ENCODE measurements around the gene FRS2. TPM values are rescaled to one million over a fixed set of nuclear protein-coding genes. Genes with fewer than 3 reads are reported as not detected.

FRS2 gene
- total and polyA plus RNA-seq, 2 donors (not counting 1 experiment from before 2014, with no cell fraction given) = 11.3 to 33.7 TPM

DNA sequence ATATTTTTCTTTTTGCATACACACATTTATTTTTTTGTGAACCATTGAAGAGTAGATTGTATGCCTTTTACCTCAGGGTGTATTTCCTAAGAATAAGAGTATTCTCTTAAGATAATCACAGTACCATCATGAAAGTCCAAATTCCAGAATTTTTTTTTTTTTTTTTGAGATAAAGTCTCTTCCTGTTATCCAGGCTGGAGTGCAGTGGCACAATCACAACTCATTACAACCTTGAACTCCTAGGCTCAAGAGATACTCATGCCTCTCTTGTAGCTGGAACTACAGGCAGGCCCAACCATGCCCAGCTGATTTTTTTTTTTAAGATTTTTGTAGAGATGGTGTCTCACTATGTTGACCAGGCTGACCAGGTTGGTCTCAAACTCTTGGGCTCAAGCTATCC is 10.9 kb downstream of the FRS2 start:
- intact Hi-C loops (cut with micrococcal nuclease) = no loop called here

GRCh38 chr12:69483700-69484099 is 13.5 kb downstream of the FRS2 start:
- DNase-seq = no peak
- H3K9ac ChIP-seq (ENCODE audit: low read length) = no peak overlapping the region
- H3K4me3 Mint-ChIP-seq = no peak overlapping the region

More for the DNA sequence above, 10.9 kb downstream of the FRS2 start:
- Mint-ChIP-seq H3K27ac (no peak overlapping the region), H3K4me3 (no peak overlapping the region), H3K27me3 (no peaks in the 10 kb centered on the region), H3K9me3 (ENCODE audit: insufficient read depth) (no peaks in the 10 kb centered on the region), H3K4me1 (peaks cover 42% of the 10 kb centered on the region)
- Histone ChIP-seq H3K27me3 (replicated peaks in 1 of 4; ENCODE audit: control extremely low read depth in 1 of 4, control insufficient read depth in 3 of 4, insufficient read depth in 4 of 4, low read length in 3 of 4) (no peaks in the 10 kb centered on the region), H3K36me3 (replicated peaks in 1 of 2; ENCODE audit: control extremely low read depth in 1 of 2, control insufficient read depth in 1 of 2, extremely low read depth in 1 of 2, insufficient read depth in 2 of 2, low read length in 1 of 2) (no peaks in the 10 kb centered on the region), H2AFZ (ENCODE audit: insufficient read depth, low read depth, low read length, poor library complexity, severe bottlenecking) (no peak overlapping the region), H4K20me1 (ENCODE audit: control insufficient read depth, insufficient read depth, low read length, poor library complexity, severe bottlenecking) (peaks cover 52% of the 10 kb centered on the region), H3K4me2 (replicated peaks; ENCODE audit: low read depth, low read length, poor library complexity, severe bottlenecking) (no peak overlapping the region), H3K4me3 (ENCODE audit: control extremely low read depth in 1 of 5, extremely low read depth in 1 of 5, insufficient read depth in 1 of 5, low read depth in 2 of 5, low read length in 4 of 5) (no peak overlapping the region), H3K9me3 (ENCODE audit: control extremely low read depth in 1 of 3, control insufficient read depth in 2 of 3, insufficient read depth in 1 of 3, low read length in 2 of 3) (no peaks in the 10 kb centered on the region), H3K9ac (ENCODE audit: low read length) (no peak overlapping the region), H3K79me2 (ENCODE audit: control insufficient read depth, insufficient read depth, low read length) (peaks cover 93% of the 10 kb centered on the region), H3K4me1 (ENCODE audit: control insufficient read depth in 2 of 2, insufficient read depth in 2 of 2, low read length in 2 of 2) (peaks cover 0 to 7% of the 10 kb centered on the region in 2 donors), H3K27ac (ENCODE audit: low read length in 2 of 2) (no peak overlapping the region)
- DNase-seq = no peak
- CTCF ChIA-PET = interaction anchor here (1.6 kb wide), 1 partner anchor 12 kb away, joined by 5 read pairs; no protein-coding TSS in a partner anchor
- POLR2A ChIA-PET = no interaction called here
- no peak for TF ChIP-seq CTCF (IDR thresholded peaks at IDR 0.05)
- TF ChIP-seq EZH2 (IDR thresholded peaks at IDR 0.05; ENCODE audit: borderline replicate concordance, insufficient read depth, low read depth, low read length, poor library complexity, severe bottlenecking) = no peak
- ATAC-seq (ENCODE audit: low read depth) = no peak

More at GRCh38 chr12:69483700-69484099, 13.5 kb downstream of the FRS2 start:
- H3K27me3 Mint-ChIP-seq = no peaks in the 10 kb centered on the region
- no peak overlapping the region for H3K27ac Mint-ChIP-seq
- TF ChIP-seq EZH2 (IDR thresholded peaks at IDR 0.05; ENCODE audit: borderline replicate concordance, insufficient read depth, low read depth, low read length, poor library complexity, severe bottlenecking) (no peak), CTCF (IDR thresholded peaks at IDR 0.05) (no peak)
- no CpG with 5 or more reads among the region's 1 CpG for WGBS (ENCODE audit: insufficient coverage)
- CTCF ChIA-PET = no interaction called here
- H3K36me3 ChIP-seq (replicated peaks in 1 of 2; ENCODE audit: control extremely low read depth in 1 of 2, control insufficient read depth in 1 of 2, extremely low read depth in 1 of 2, insufficient read depth in 2 of 2, low read length in 1 of 2) = peaks cover 6 to 7% of the 10 kb centered on the region in 2 experiments
- no peaks in the 10 kb centered on the region for H3K27me3 ChIP-seq (replicated peaks in 1 of 4; ENCODE audit: control extremely low read depth in 1 of 4, control insufficient read depth in 3 of 4, insufficient read depth in 4 of 4, low read length in 3 of 4)
- H3K4me1 ChIP-seq (ENCODE audit: control insufficient read depth in 2 of 2, insufficient read depth in 2 of 2, low read length in 2 of 2) = peaks cover 3 to 12% of the 10 kb centered on the region in 2 donors
- H3K4me1 Mint-ChIP-seq = peaks cover 44% of the 10 kb centered on the region
- POLR2A ChIA-PET = no interaction called here
- peaks cover 3% of the 10 kb centered on the region for H3K9me3 Mint-ChIP-seq (ENCODE audit: insufficient read depth)
- peaks cover 67% of the 10 kb centered on the region for H4K20me1 ChIP-seq (ENCODE audit: control insufficient read depth, insufficient read depth, low read length, poor library complexity, severe bottlenecking)
- no peak overlapping the region for H2AFZ ChIP-seq (ENCODE audit: insufficient read depth, low read depth, low read length, poor library complexity, severe bottlenecking)
- no peak overlapping the region for H3K27ac ChIP-seq (ENCODE audit: low read length in 2 of 2)
- intact Hi-C loops (cut with micrococcal nuclease) = no loop called here
- H3K4me2 ChIP-seq (replicated peaks; ENCODE audit: low read depth, low read length, poor library complexity, severe bottlenecking) = no peak overlapping the region
- no peak for ATAC-seq (ENCODE audit: low read depth)
- H3K79me2 ChIP-seq (ENCODE audit: control insufficient read depth, insufficient read depth, low read length) = peaks cover 97% of the 10 kb centered on the region
- no peak overlapping the region for H3K4me3 ChIP-seq (ENCODE audit: control extremely low read depth in 1 of 5, extremely low read depth in 1 of 5, insufficient read depth in 1 of 5, low read depth in 2 of 5, low read length in 4 of 5)
- H3K9me3 ChIP-seq (ENCODE audit: control extremely low read depth in 1 of 3, control insufficient read depth in 2 of 3, insufficient read depth in 1 of 3, low read length in 2 of 3) = peaks cover 3 to 5% (median 3%) of the 10 kb centered on the region in 3 donors
